GM12878 (cell line): Measurements from ENCODE around the gene NF1. TPM values are rescaled to one million over a fixed set of nuclear protein-coding genes. Genes with fewer than 3 reads are reported as not detected.

Source experiments
- ATAC-seq: fragments of 200-7000 bp; cut with Tn5 transposase; 3 replicates; pipeline ENCODE4 v1.9.1; 2020; ENCODE audit warnings: mild to moderate bottlenecking, moderate library complexity
- BruUV-seq: library from RNA; stranded (reverse); fragments of 400-500 nt; replicated peaks from 2 replicates; lab custom pipeline; 2021; lab: Mats Ljungman, UMichigan
- CTCF ChIA-PET: fragments of 300-600 bp; sonication (Branson Sonifier 250); formaldehyde crosslinking; extraction: SDS; loops from one replicate; lab custom pipeline; 2021; ENCODE audit warnings: inconsistent platforms; lab: Yijun Ruan, JAX
- POLR2A ChIA-PET: fragments of 350-600 bp; formaldehyde crosslinking; extraction: SDS; loops from one replicate; lab custom pipeline; 2021; ENCODE audit warnings: inconsistent platforms; lab: Charles Lee
- RAD21 ChIA-PET: fragments of 300-600 bp; sonication (Branson Sonifier 250); formaldehyde crosslinking; loops from one replicate; lab custom pipeline; 2023; ENCODE audit warnings: antibody characterized with exemption; ENCODE audit not compliant: unreplicated experiment; lab: Charles Lee
- SMC1A ChIA-PET: fragments of 300-600 bp; sonication (Branson Sonifier 250); formaldehyde crosslinking; loops from one replicate; lab custom pipeline; 2023; ENCODE audit not compliant: unreplicated experiment, uncharacterized antibody; lab: Charles Lee
- DNase-seq: peaks from one replicate; pipeline ENCODE4 v3.0.0-alpha.2; 2011; ENCODE audit warnings: low read depth, low spot score
- FAIRE-seq: peaks from 3 replicates; lab custom pipeline; 2011; peaks lifted over from hg19 to GRCh38; lab: Jason Lieb, UNC
- H2AFZ ChIP-seq: 2 replicates; pipeline ENCODE4 v1.6.0; 2011; ENCODE audit warnings: low read depth, low read length, control low read depth; ENCODE audit not compliant: control insufficient read depth
- H3K27ac ChIP-seq: 2 replicates; pipeline ENCODE4 v1.5.1; 2011; ENCODE audit warnings: control low read depth; ENCODE audit not compliant: control insufficient read depth, insufficient read depth
- H3K27me3 ChIP-seq, 2 experiments: replicated peaks in 1 of 2; 2 replicates each; pipeline versions ENCODE4 v1.6.0 to v1.6.1; 2011; ENCODE audit warnings: low read length in 1 of 2; ENCODE audit not compliant: control insufficient read depth in 2 of 2, insufficient read depth in 2 of 2
- H3K36me3 ChIP-seq, 2 experiments: 2 replicates each; pipeline ENCODE4 v1.5.1; 2011; ENCODE audit warnings: low read length in 1 of 2; ENCODE audit not compliant: control insufficient read depth in 2 of 2, insufficient read depth in 2 of 2
- H3K4me1 ChIP-seq: 2 replicates; pipeline ENCODE4 v1.6.1; 2011; ENCODE audit warnings: mild to moderate bottlenecking, low read length, moderate library complexity, mixed read lengths; ENCODE audit not compliant: control insufficient read depth, insufficient read depth
- H3K4me2 ChIP-seq: 2 replicates; pipeline ENCODE4 v1.6.0; 2011; ENCODE audit warnings: control low read depth; ENCODE audit not compliant: control insufficient read depth, insufficient read depth
- H3K4me3 ChIP-seq: fragments of 200-600 bp; sonication (generic); 2 replicates; pipeline ENCODE4 v1.5.1; 2016
- H3K79me2 ChIP-seq: 2 replicates; pipeline ENCODE4 v1.6.0; 2011; ENCODE audit warnings: low read length; ENCODE audit not compliant: control insufficient read depth, insufficient read depth
- H3K9ac ChIP-seq: 2 replicates; pipeline ENCODE4 v1.8.0; 2011; ENCODE audit warnings: low read length, control low read depth, mixed read lengths; ENCODE audit not compliant: control insufficient read depth, insufficient read depth
- H3K9me3 ChIP-seq: replicated peaks from 3 replicates; pipeline ENCODE4 v1.5.1; 2011; ENCODE audit warnings: mild to moderate bottlenecking, low read length; ENCODE audit not compliant: control insufficient read depth, insufficient read depth
- H4K20me1 ChIP-seq: 2 replicates; pipeline ENCODE4 v1.6.0; 2011; ENCODE audit not compliant: control insufficient read depth, insufficient read depth
- BCL3 ChIP-seq: IDR thresholded peaks from 2 replicates; pipeline ENCODE4 v1.6.1; 2011; ENCODE audit warnings: borderline replicate concordance, low read depth, mild to moderate bottlenecking, moderate library complexity, low read length; ENCODE audit not compliant: insufficient read depth, poor library complexity, severe bottlenecking
- BHLHE40 ChIP-seq, 2 experiments: fragments of 450-650 bp in 1 of 2; IDR thresholded peaks; 2 replicates each; pipeline ENCODE4 v1.6.1; 2011 to 2017; ENCODE audit warnings: low read depth in 2 of 2, borderline replicate concordance in 1 of 2, improper control_type of control experiment in 1 of 2, low read length in 1 of 2, mild to moderate bottlenecking in 1 of 2
- CHD4 ChIP-seq: fragments of 200-600 bp; sonication (generic); IDR thresholded peaks from 2 replicates; pipeline ENCODE4 v1.6.1; 2016; ENCODE audit warnings: mild to moderate bottlenecking
- GATAD2B ChIP-seq: fragments of 450-650 bp; conservative IDR thresholded peaks from 2 replicates; pipeline ENCODE4 v1.6.1; 2017; ENCODE audit warnings: low read depth, mild to moderate bottlenecking, moderate library complexity
- HSF1 ChIP-seq: fragments of 150-350 bp; IDR thresholded peaks from 2 replicates; pipeline ENCODE4 v1.6.1; 2014; ENCODE audit warnings: mild to moderate bottlenecking, low read depth, low read length
- IKZF2 ChIP-seq, 2 experiments: fragments of 450-650 bp; IDR thresholded peaks; 2 replicates each; pipeline ENCODE4 v1.6.1; 2017; ENCODE audit warnings: mild to moderate bottlenecking in 2 of 2, moderate library complexity in 2 of 2
- MTA2 ChIP-seq: fragments of 450-650 bp; IDR thresholded peaks from 2 replicates; pipeline ENCODE4 v1.6.1; 2016; ENCODE audit warnings: low read depth, mild to moderate bottlenecking, moderate library complexity
- NFIC ChIP-seq: IDR thresholded peaks from 2 replicates; pipeline ENCODE4 v1.6.1; 2012; ENCODE audit warnings: low read depth, mild to moderate bottlenecking, inconsistent platforms, low read length, moderate library complexity
- NFYB ChIP-seq: IDR thresholded peaks from 2 replicates; pipeline ENCODE4 v1.6.1; 2011; ENCODE audit warnings: low read depth, mild to moderate bottlenecking, low read length, improper control_type of control experiment, moderate library complexity; ENCODE audit not compliant: insufficient read depth
- PKNOX1 ChIP-seq: fragments of 450-650 bp; IDR thresholded peaks from 2 replicates; pipeline ENCODE4 v1.6.1; 2016; ENCODE audit warnings: mild to moderate bottlenecking
- TAF1 ChIP-seq: IDR thresholded peaks from 2 replicates; pipeline ENCODE4 v1.6.1; 2011; ENCODE audit warnings: mild to moderate bottlenecking, low read depth, low read length, borderline replicate concordance
- TCF3 ChIP-seq: IDR thresholded peaks from 2 replicates; pipeline ENCODE4 v1.6.1; 2012; ENCODE audit warnings: low read depth, mild to moderate bottlenecking, low read length, borderline replicate concordance; ENCODE audit not compliant: insufficient read depth
- YY1 ChIP-seq: IDR thresholded peaks from 2 replicates; pipeline ENCODE4 v1.6.1; 2011; ENCODE audit warnings: low read depth, mild to moderate bottlenecking, low read length
- ZNF592 ChIP-seq: fragments of 450-650 bp; IDR thresholded peaks from 2 replicates; pipeline ENCODE4 v1.6.1; 2017; ENCODE audit warnings: mild to moderate bottlenecking, moderate library complexity
- WGBS: methylation state at CpG from one replicate; pipeline ENCODE4 v1.1.6; 2016; ENCODE audit warnings: low lambda C conversion rate; ENCODE audit not compliant: insufficient replicate concordance, insufficient coverage; ENCODE audit errors: missing lambda C conversion rate; 5-methylcytosine and 5-hydroxymethylcytosine counted together
- in situ Hi-C: fragments of 300-500 bp; cut with MboI; formaldehyde crosslinking; loops from 9 replicates; pipeline ENCODE4 v1.14.3; 2018; ENCODE audit warnings: mixed read lengths
- intact Hi-C: fragments of 100-400 bp; cut with micrococcal nuclease; formaldehyde crosslinking; loops from one replicate; pipeline ENCODE4 v1.14.2; 2022; ENCODE audit not compliant: unreplicated experiment
- polyA plus RNA-seq, 11 experiments: library from polyadenylated mRNA; depleted of rRNA in 4 of 11; unstranded in 6 of 11; stranded (reverse) in 5 of 11; fragments of >200 nt; fragmentation: Nextera tagmentation in 4 of 11; fragmentation: Illumina TruSeq in 1 of 11; extraction: Ambion mirVana in 4 of 11; extraction: Trizol in 1 of 11; gene quantifications; 1 replicate in 1 of 11; 2 replicates in 10 of 11; pipeline versions ENCODE4 v1.2.1 to v1.2.3, GENCODE V29; 2011 to 2016; ENCODE audit warnings: inconsistent platforms in 2 of 11, missing spikeins in 2 of 11, low read depth in 1 of 11
- total RNA-seq, 4 experiments: library from RNA; depleted of rRNA in 3 of 4; stranded (reverse); fragments of >200 nt in 3 of 4; fragmentation: Illumina TruSeq in 1 of 4; extraction: Trizol in 1 of 4; gene quantifications; 2 replicates each; pipeline versions ENCODE4 v1.2.1 to v1.2.3, GENCODE V29; 2013 to 2021

Gene NF1
- total and polyA plus RNA-seq, 10 of the 15 experiments (the other 5 are each of a cell fraction or from before 2014, with no cell fraction given), result 2.5 to 31.8 (median 16.6) TPM

GRCh38 chr17:31256936-31257335, 162.2 kb downstream of the NF1 start:
- ChIA-PET POLR2A (interaction anchor here (0.6 kb wide), 1 partner anchor 60 kb away, joined by 3 read pairs; no protein-coding TSS in a partner anchor), CTCF (interaction anchor here (0.8 to 2.4 kb wide), 4 partner anchors 9 to 115 kb away, joined by 3 to 15 read pairs (median 6); no protein-coding TSS in a partner anchor), RAD21 (no interaction called here), SMC1A (interaction anchor here (0.6 to 1.5 kb wide), 11 partner anchors 8 to 618 kb away, joined by 3 to 4 read pairs (median 3); no protein-coding TSS in a partner anchor)
- no peaks in the 10 kb centered on the region for H4K20me1 ChIP-seq
- H3K9ac ChIP-seq, result no peak overlapping the region
- no peaks in the 10 kb centered on the region for H3K27me3 ChIP-seq
- H3K4me2 ChIP-seq, result no peak overlapping the region; the same call in 1 of the 2 replicates
- H3K4me3 ChIP-seq, result no peak overlapping the region
- WGBS, result 88% methylated on average over 3 of the region's 3 CpGs
- DNase-seq (no peak), FAIRE-seq (no peak), ATAC-seq (no peak)
- in situ Hi-C loops, result no loop called here
- H3K9me3 ChIP-seq, result no peaks in the 10 kb centered on the region
- TF ChIP-seq BHLHE40 (IDR thresholded peaks at IDR 0.05; ENCODE audit: borderline replicate concordance in 1 of 2, low read depth in 2 of 2, low read length in 1 of 2), result no peak
- TF ChIP-seq TCF3, result no peak
- no peak for TF ChIP-seq BCL3
- TF ChIP-seq PKNOX1, result no peak
- no peak for TF ChIP-seq IKZF2 (IDR thresholded peaks at IDR 0.05)
- TF ChIP-seq TAF1, result no peak
- no peak for TF ChIP-seq CHD4
- no peak for TF ChIP-seq NFYB
- TF ChIP-seq NFIC, result no peak
- no peak for TF ChIP-seq MTA2
- no peak for TF ChIP-seq HSF1
- TF ChIP-seq YY1, result no peak
- no peak for TF ChIP-seq ZNF592
- TF ChIP-seq GATAD2B, result no peak
- intact Hi-C loops, result no loop called here
- H3K79me2 ChIP-seq, result no peaks in the 10 kb centered on the region
- peaks cover 16% of the 10 kb centered on the region; the same call in 1 of the 2 replicates for H3K4me1 ChIP-seq
- H3K27ac ChIP-seq, result 0 out of 2 replicates have a peak overlapping the region, but pooled peaks have one; percentile 22
- H3K36me3 ChIP-seq, result no peaks in the 10 kb centered on the region
- no TSS peak for BruUV-seq
- H2AFZ ChIP-seq, result no peak overlapping the region
